NCI-H524 (cell line): ENCODE measurements around the gene OR52M1.
A peak's percentile ranks its signal among the peaks of the same experiment; 100 is the strongest.
"Not testable (repeated sequence)": the region's sequence is repeated elsewhere in the genome, so short reads cannot be mapped to it uniquely, and the experiment has no call there.

Source experiments
- DNase-seq, 2 experiments: peaks; one replicate each; lab custom pipeline; 2025; lab: John Stamatoyannopoulos, UW

OR52M1 gene

GRCh38 chr11:4544891-4545290 is at the start of gene OR52M1:
OR52M1 (plus strand) TSS chr11:4545191; CDS start chr11:4545191, 0 bp downstream.
- no peak for DNase-seq

- DNase-seq: no peak
Observed at GRCh38 chr11:4495487-4495886, 49.5 kb upstream of the OR52M1 start.

GRCh38 chr11:4495986-4496385 is 49.0 kb upstream of the OR52M1 start:
- no peak for DNase-seq

- no peak for DNase-seq
Observed at GRCh38 chr11:4496557-4497248, 48.3 kb upstream of the OR52M1 start.

GRCh38 chr11:4508886-4509285 is 36.1 kb upstream of the OR52M1 start:
- peak in 1 of 2 experiments; percentile 2 for DNase-seq

- no peak for DNase-seq
Observed at GRCh38 chr11:4511282-4512245, 33.4 kb upstream of the OR52M1 start.

- DNase-seq: no peak
Observed at GRCh38 chr11:4514196-4514595, 30.8 kb upstream of the OR52M1 start.

GRCh38 chr11:4522339-4522738 is 22.7 kb upstream of the OR52M1 start:
- no peak for DNase-seq

- no peak for DNase-seq
Observed at GRCh38 chr11:4522752-4523151, 22.2 kb upstream of the OR52M1 start.

GRCh38 chr11:4523666-4524065 is 21.3 kb upstream of the OR52M1 start:
- no peak for DNase-seq

- peak in 1 of 2 experiments; percentile 32 for DNase-seq
Observed at GRCh38 chr11:4527926-4528325, 17.1 kb upstream of the OR52M1 start.

GRCh38 chr11:4531686-4532085 is 13.3 kb upstream of the OR52M1 start:
- not testable (repeated sequence) for DNase-seq

GRCh38 chr11:4539603-4540219 is 5.3 kb upstream of the OR52M1 start:
- DNase-seq: peak in 1 of 2 experiments; percentile 27

- no peak for DNase-seq
Observed at GRCh38 chr11:4541071-4541470, 3.9 kb upstream of the OR52M1 start.

GRCh38 chr11:4543561-4543960 is 1.4 kb upstream of the OR52M1 start:
- DNase-seq: no peak

GRCh38 chr11:4546878-4547277 is 1.9 kb downstream of the OR52M1 start:
- DNase-seq: no peak

- DNase-seq: no peak
Observed at GRCh38 chr11:4547416-4547815, 2.4 kb downstream of the OR52M1 start.

- no peak for DNase-seq
Observed at GRCh38 chr11:4551346-4551979, 6.5 kb downstream of the OR52M1 start.

GRCh38 chr11:4559527-4560440 is 14.8 kb downstream of the OR52M1 start:
- no peak for DNase-seq

GRCh38 chr11:4560467-4560866 is 15.5 kb downstream of the OR52M1 start:
- DNase-seq: no peak

- DNase-seq: no peak
Observed at GRCh38 chr11:4565371-4565770, 20.4 kb downstream of the OR52M1 start.
